Cerebellar nuclear complex (tissue), 1 donor: ENCODE measurements around the gene CCKAR.

ENCODE experiments used
- DNase-seq, 2 experiments: peaks; one replicate each; lab custom pipeline; 2025; lab: John Stamatoyannopoulos, UW

CCKAR gene

GRCh38 chr4:26490960-26491284 lies 638 bp upstream of the CCKAR start:
- no peak for DNase-seq

GRCh38 chr4:26489101-26489985 lies 941 bp downstream of the CCKAR start:
- DNase-seq = no peak

GRCh38 chr4:26485684-26486083 lies 4.6 kb downstream of the CCKAR start:
- DNase-seq = no peak

- no peak for DNase-seq
Observed at GRCh38 chr4:26484516-26484915, 5.8 kb downstream of the CCKAR start.

- DNase-seq = no peak
Observed at GRCh38 chr4:26484032-26484515, 6.2 kb downstream of the CCKAR start.

- DNase-seq = no peak
Observed at GRCh38 chr4:26482508-26483462, 7.5 kb downstream of the CCKAR start.

- no peak for DNase-seq
Observed at GRCh38 chr4:26478330-26478729, 12.0 kb downstream of the CCKAR start.

GRCh38 chr4:26476545-26476944 lies 13.7 kb downstream of the CCKAR start:
- no peak for DNase-seq

GRCh38 chr4:26475716-26476115 lies 14.6 kb downstream of the CCKAR start:
- DNase-seq = no peak

- no peak for DNase-seq
Observed at GRCh38 chr4:26474551-26474950, 15.7 kb downstream of the CCKAR start.

- DNase-seq = no peak
Observed at GRCh38 chr4:26473893-26474292, 16.4 kb downstream of the CCKAR start.

GRCh38 chr4:26471890-26472289 lies 18.4 kb downstream of the CCKAR start:
- no peak for DNase-seq

- DNase-seq = no peak
Observed at GRCh38 chr4:26468977-26469376, 21.3 kb downstream of the CCKAR start.

- DNase-seq = no peak
Observed at GRCh38 chr4:26468283-26468949, 21.9 kb downstream of the CCKAR start.

GRCh38 chr4:26467724-26468123 lies 22.6 kb downstream of the CCKAR start:
- no peak for DNase-seq

GRCh38 chr4:26466578-26467270 lies 23.6 kb downstream of the CCKAR start:
- no peak for DNase-seq

GRCh38 chr4:26464420-26465095 lies 25.7 kb downstream of the CCKAR start:
- DNase-seq = no peak

GRCh38 chr4:26463386-26463785 lies 26.9 kb downstream of the CCKAR start:
- no peak for DNase-seq

- DNase-seq = no peak
Observed at GRCh38 chr4:26462874-26463273, 27.4 kb downstream of the CCKAR start.

- DNase-seq = no peak
Observed at GRCh38 chr4:26459756-26460530, 30.3 kb downstream of the CCKAR start.
